Measurements from ENCODE around the gene OR2AG2. TPM values are rescaled to one million over a fixed set of nuclear protein-coding genes. Genes with fewer than 3 reads are reported as not detected.
"Not testable (repeated sequence)": the region's sequence is repeated elsewhere in the genome, so short reads cannot be mapped to it uniquely, and the experiment has no call there.

The OR2AG2 gene
- not detected for total RNA-seq
- long read RNA-seq, result 0 reads

DNA sequence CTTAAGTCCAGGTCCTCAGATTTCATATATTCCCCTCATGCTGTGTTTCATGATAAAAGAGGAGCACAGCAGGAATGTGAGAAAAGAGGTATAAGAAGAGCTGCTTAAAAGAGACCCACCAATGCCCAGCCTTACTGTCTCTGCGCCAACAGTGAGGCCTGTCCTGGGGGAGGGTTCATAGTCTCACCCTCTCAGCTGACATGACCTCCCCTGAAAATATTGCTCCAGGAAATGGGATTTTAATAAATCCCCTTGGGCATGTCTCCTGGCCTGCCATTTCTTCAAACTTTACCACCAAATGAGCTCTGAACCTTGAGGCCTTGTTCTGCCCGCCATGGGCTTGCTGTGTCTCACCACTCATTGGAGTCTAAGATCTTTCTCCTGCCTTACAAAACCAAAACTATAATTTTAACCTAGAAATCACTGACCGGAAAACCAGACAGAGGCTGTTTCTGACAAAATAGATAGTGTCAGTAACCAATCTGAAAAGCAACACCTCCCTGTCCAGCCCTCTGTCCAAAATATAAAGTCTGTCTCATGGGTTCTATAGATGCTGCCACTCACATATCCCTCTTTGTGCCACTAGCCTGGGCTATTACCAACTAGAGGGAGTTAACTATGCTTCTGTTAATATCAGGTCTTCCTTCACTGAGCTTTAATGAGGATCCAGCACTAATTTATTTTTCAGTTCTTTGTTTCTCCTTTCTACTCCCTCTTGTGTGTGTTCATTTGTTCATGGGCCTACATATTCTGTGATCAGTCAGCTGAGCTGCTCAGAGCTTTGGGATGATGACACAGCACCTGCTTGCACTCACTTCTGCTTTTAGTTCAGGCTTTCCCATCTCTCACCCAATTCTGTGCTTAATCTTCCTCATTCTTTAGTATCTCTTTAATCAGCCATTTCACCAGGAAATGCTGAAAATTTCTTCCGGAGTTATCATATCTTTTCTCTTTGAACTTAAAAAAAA lies at the start of gene OR2AG2:
Gene OR2AG2 (minus strand): TSS at position 51 of the 968 bp plus-strand sequence. CDS start 3,019 bp downstream, outside the sequence.
- intact Hi-C loops (cut with DNase I), result no loop called here
- DNase-seq (ENCODE audit: low spot score), result no peak

DNA sequence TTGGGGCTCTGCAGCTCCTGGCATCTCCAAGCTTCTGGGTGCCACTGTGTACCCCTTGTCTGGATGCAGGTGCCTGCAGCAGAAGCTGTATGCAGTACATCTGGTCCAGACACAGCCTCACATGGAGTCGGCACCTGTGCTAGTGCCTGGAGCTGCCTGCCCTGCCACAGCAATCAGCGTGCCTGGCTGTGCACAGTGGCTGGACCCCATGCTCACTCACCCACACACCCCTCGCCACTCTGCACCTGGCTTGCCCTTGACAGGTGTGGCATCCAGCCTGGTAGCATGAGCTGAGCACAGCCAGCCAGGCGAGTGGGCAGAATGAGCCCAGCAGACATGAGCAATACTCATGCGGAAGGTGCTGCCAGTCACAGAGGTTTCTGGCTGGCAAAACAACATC lies 47.2 kb upstream of the OR2AG2 start:
- no peak for DNase-seq (ENCODE audit: low spot score)
- intact Hi-C loops (cut with DNase I), result no loop called here

DNA sequence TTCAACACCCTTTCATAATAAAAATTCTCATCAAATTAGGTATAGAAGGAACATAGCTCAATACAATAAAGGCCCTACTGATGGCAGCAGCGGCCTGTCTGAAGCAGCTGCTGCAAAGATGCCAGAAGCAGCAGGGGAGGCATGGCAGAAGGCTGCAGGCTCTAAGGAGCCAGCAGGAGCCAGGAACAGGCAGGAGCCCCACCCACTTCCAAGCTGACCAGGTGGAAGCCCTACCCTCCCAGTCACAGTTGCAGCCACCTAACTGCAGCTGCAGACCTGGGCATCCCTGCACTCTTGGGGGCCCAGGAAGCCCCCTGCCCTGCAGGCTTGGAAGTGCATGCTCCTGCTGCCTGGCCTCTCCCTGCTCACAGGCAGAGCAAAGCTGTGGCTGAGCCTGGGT lies 45.9 kb upstream of the OR2AG2 start:
- intact Hi-C loops (cut with DNase I), result no loop called here

GRCh38 chr11:6813656-6814055 lies 41.9 kb upstream of the OR2AG2 start:
- intact Hi-C loops (cut with DNase I), result no loop called here

More for the DNA sequence above, 45.9 kb upstream of the OR2AG2 start:
- DNase-seq (ENCODE audit: low spot score), result no peak

DNA sequence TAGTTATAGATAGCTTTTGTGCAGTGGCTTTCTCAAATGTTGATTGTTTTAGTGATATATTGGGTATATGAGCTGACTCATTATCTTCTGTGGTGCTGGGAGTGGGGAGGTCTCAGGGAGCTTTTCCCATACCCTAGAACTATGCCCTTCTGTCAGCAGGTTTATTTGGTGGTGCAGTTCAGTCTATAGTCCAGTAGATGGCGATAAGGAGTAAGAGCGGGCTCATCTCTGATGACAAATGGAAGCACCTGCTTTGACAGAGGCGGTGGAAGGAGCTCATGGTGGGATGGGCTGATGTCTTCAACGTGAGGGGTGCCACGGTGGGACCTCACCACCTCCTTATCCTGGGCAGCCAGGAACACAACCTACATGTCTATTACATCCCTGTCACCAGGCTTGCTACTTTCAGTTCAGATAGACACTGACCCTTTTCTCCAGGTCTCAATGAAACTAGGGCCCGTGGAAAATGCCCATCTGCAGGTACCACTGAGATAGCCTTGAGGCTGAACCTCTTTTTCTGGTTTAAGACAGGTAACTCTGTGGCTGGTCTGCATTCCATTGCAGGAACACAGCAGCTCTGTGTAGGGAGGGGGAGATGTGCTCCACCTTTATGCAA lies 40.7 kb upstream of the OR2AG2 start:
- intact Hi-C loops (cut with DNase I), result no loop called here
- DNase-seq (ENCODE audit: low spot score), result no peak

More at GRCh38 chr11:6813656-6814055, 41.9 kb upstream of the OR2AG2 start:
- no peak for DNase-seq (ENCODE audit: low spot score)

- DNase-seq (ENCODE audit: low spot score); intact Hi-C loops (cut with DNase I): not testable (repeated sequence)
Measured at GRCh38 chr11:6801075-6801474, 29.3 kb upstream of the OR2AG2 start.

DNA sequence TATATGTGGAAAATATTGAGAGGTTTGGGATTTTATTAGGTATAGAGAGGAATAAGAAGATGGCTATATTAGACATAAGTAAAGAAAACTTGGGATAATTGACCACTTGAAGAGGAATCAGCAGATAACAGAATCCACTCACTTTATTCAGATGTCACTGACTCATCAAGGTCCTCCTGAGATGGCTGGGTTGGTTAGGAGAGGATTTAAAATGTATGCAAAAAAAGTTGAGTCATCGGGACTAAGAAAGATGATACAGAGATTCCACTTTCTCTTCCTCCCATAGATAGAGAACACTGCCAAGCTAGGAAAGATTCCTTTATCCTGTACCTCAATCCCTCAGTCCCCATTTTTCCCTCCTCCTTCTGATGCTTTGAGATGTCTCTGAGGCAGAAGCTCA lies 27.6 kb upstream of the OR2AG2 start, which contains the start of gene OR6A2:
Gene OR6A2 (minus strand): TSS at position 288 of the 400 bp plus-strand sequence. CDS start 3,981 bp downstream, outside the sequence.
- intact Hi-C loops (cut with DNase I), result no loop called here
- DNase-seq (ENCODE audit: low spot score), result no peak

DNA sequence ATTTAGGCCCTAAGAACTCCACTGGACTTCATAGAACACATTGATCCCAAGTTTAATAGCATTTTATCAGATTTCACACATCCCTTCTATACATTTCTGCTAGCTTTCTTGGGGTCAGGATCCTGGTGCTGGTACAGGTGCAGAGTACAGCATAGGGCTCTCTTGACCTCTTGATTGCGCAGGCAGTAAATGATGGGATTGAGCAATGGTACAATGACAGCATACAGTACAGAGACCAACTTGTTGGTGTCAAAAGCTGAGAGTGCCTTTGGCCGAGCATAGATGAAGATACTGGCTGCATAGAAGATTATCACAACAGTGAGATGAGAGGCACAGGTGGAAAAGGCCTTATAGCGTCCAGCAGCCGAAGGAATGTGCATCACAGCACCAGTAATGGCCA lies 22.9 kb upstream of the OR2AG2 start:
- intact Hi-C loops (cut with DNase I), result no loop called here
- no peak for DNase-seq (ENCODE audit: low spot score)

DNA sequence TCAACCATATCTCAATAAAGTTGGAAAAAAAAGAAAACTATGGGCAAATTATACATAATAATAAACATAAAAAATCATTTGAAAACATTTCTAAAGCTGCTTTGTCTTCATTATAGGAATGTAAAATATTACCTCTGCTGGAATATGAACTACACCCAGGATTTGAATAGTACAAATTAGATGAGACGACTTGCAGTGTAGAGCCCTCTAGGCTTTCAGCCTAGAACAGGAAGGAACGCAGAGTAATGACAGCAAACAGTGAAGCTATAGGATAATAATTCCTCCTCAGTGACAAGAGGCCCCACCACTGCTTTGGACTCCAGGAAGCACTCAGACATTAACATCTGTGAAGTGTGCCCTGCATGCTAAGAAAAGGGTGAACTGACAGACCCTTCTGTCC lies 18.8 kb upstream of the OR2AG2 start:
- DNase-seq (ENCODE audit: low spot score), result no peak
- intact Hi-C loops (cut with DNase I), result no loop called here

- intact Hi-C loops (cut with DNase I), result no loop called here
- DNase-seq (ENCODE audit: low spot score), result no peak
Measured at GRCh38 chr11:6782720-6783119, 10.9 kb upstream of the OR2AG2 start, which contains the start of gene OR2AG1. Gene OR2AG1 (plus strand): TSS chr11:6783020. CDS start chr11:6785038, 2,018 bp downstream.

GRCh38 chr11:6780829-6781228 lies 9.1 kb upstream of the OR2AG2 start:
- intact Hi-C loops (cut with DNase I), result no loop called here
- no peak for DNase-seq (ENCODE audit: low spot score)

DNA sequence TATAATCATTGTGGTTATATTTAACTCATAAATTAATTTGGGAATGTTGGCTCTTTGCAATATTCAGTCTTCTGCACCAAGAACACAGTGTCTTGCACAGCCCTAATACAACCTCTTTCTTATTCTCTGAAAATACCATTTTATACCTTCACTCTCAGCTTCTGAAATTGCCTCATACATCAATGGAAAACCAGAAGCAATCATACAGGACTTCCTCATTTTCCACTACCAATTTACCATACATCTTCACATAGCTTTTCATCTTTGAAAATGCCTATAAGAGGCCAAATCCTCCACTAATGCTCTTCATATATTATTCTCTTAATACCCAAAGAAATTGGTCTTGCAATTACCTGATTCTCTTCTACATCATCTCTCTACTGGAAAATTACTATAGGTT lies 6.7 kb upstream of the OR2AG2 start:
- no peak for DNase-seq (ENCODE audit: low spot score)
- intact Hi-C loops (cut with DNase I), result no loop called here

GRCh38 chr11:6757373-6757967 lies 14.3 kb downstream of the OR2AG2 start:
- intact Hi-C loops (cut with DNase I), result no loop called here
- DNase-seq (ENCODE audit: low spot score), result no peak

DNA sequence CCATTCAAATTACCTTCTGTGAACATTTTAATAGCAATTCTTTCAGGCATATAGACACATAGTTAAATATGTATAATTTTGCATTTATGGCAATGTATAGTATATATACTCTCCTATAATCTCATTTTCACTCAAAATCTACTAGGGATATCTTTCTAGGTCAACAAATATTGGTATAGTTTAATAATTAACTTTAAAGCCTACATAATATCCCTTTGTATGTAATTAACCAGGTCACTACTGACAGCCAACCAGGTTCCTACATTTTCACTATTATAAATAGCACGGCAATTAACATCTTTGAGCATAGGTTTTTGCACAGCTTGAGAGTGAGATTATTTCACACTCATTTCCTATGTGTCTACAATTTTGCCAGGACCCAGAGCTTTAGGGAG lies 15.8 kb downstream of the OR2AG2 start:
- intact Hi-C loops (cut with DNase I), result no loop called here
- no peak for DNase-seq (ENCODE audit: low spot score)

- intact Hi-C loops (cut with DNase I), result no loop called here
- DNase-seq (ENCODE audit: low spot score), result no peak
Measured at GRCh38 chr11:6755303-6755952, 16.3 kb downstream of the OR2AG2 start.

GRCh38 chr11:6747097-6747668 lies 24.6 kb downstream of the OR2AG2 start:
- intact Hi-C loops (cut with DNase I), result no loop called here
- DNase-seq (ENCODE audit: low spot score), result no peak

DNA sequence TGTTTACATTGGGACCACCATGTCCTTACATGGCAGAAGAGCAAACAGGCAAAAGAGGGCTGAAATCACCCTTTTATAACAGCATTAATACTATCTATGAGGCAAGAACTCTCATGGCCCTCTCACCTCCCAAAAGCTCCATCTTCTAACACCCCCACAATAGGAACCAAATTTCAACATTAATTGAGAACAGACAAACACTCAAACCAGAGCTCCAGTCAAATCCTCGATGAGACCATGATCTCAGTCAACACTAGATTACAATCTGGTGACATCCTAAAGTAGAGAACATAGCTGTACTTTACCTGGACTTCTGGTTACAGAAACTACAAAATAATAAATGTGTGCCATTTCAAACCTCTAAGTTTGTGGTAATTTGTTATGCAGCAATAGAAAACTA lies 25.1 kb downstream of the OR2AG2 start:
- intact Hi-C loops (cut with DNase I), result no loop called here
- DNase-seq (ENCODE audit: low spot score), result no peak

DNA sequence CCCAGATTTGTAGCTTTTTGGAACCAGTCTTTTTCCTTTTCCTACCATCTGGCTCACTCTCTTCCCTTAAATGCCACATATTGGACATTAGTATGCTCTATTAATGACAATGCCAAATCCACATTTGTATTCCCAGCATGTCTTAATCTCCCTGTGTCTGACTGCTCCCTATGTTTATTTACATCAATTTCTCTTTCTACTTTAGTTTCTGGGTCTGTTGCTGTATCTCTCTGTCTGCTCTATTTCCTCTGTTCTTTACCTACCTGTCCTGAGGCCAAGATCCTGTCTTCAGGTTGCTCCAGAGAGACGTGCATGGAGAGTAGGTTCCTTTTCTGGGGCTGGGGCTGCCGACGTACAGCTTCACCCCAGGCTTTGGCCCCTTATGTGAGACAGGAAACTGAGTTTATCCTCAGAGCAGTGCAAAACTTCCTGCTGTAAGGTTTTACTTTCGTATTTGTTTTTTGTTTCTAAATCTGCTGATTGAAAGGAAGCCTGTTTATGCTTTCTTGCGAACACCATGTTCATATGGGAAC lies 25.6 kb downstream of the OR2AG2 start:
- intact Hi-C loops (cut with DNase I), result no loop called here
- no peak for DNase-seq (ENCODE audit: low spot score)

DNA sequence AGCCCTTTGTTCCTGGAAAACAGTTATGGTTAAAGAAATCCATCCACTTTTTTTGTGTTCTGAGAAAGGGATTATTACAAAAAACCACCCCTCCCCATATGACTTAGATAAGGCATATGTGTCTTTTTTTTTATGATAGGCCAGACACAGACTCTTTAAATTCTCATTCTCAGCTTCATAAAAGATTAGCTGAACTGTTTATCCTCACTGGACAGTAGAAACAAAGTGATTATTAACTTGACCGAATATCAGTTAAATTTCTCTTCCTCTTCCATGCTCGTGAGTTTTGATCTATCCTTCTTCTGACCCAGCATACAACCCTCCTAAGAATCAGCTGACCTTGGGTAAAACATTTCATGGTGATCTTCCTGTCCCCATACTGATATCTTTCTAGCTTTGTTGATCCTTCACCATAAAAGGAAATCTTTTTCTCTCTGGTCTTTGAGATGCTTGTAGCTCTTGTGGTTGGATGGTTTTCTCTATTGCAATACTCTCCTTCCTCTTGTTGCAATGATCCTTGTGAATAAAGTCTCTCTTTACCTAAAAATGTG lies 26.2 kb downstream of the OR2AG2 start:
- intact Hi-C loops (cut with DNase I), result no loop called here
- no peak for DNase-seq (ENCODE audit: low spot score)
